HG02678 (cell line): ENCODE results near the gene OVOL2.

Experiments used
- ATAC-seq: cut with Tn5 transposase; IDR thresholded peaks from one replicate; pipeline ENCODE4 v1.9.1; 2021; ENCODE audit warnings: mild to moderate bottlenecking, moderate library complexity; ENCODE audit not compliant: unreplicated experiment

Gene OVOL2

DNA sequence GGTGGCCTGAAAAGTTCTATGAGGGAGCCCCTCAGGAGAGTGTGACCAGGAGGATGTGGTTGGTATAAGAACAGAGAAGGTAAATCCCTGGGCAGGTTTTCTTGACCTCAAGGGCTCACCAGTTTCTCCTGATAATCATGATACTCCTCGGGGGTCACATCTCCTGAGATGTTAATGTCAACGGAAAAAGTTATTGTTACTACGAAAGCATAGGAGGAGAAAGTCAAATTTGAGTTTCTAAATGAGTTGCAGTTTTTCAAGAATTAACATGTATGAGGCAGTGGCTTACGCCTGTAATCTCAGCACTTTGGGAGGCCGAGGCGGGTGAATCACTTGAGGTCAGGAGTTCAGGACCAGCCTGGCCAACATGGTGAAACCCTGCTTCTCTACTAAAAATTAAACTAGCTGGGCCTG is 65.5 kb downstream of the OVOL2 start:
- peak; percentile 62 for ATAC-seq

DNA sequence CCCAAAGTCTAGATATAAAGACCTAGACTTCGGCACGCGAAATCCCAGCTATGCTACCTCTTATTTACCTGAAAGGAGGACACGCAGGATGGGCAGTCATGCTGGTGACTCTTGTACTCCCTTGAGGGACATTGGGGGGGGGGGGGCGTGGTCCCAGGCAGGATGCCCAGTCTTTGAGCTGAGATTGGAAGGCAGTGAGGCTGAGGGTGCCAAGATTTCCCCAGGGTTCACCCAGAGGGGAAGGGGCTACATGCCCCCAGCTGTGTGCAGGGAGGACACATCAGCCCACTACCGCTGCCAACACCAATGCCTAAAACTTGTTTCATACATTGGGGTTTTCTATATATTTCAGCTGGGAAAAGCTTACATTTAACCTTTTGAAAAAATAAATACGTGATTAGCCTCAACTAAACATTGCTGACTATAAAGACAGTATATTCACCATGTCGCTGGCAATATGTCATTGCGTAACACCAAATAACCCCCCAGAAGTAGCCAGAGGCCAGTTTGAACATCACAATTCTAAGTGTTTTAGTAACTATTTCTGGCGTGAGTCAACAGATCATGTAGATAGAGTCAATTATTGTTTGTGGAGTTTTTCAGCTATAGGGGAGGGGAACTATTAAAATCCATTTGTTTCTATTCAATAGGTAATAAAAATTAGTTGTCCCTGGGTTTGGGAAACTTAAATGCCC is 67.3 kb downstream of the OVOL2 start:
- no peak for ATAC-seq

DNA sequence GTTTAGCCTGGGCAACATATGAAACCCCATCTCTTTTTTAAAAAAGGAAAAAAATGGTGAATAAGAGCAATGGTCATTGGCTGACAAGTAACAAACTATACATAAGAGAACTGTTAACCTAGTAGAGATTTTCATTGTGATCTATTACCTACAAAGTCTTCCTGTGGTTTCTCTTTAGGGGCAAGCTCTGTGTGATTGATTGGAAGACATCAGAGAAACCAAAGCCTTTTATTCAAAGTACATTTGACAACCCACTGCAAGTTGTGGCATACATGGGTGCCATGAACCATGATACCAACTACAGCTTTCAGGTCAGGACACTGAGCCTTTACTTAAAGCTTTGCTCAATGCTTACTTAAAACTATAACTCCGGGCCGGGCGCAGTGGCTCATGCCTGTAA is 69.7 kb downstream of the OVOL2 start:
- no peak for ATAC-seq

DNA sequence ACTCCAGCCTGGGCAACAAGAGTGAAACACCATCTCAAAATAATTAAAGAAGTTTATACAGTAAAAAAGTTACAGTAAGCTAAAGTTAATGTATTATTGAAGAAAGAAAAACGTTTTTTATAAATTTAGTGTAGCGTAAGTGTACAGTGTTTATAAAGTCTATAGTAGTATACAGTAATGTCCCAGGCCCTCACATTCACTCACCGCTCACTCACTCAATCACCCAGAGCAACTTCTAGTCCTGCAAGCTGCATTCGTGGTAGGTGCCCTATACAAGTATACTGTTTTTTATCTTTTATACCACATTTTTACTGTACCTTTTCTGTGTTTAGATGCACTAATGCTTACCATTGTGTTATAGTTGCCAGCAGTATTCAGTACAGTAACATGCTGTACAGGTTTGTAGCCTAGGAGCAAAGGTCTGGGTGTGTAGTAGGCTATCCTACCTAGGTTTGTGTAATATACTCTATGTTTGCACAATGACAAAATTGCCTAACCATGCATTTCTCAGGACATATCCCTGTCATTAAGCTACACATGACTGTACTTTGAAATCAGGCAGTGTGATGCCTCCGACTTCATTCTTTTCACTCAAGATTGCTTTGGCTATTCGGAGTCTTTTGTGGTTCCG is 72.2 kb downstream of the OVOL2 start:
- ATAC-seq: no peak

DNA sequence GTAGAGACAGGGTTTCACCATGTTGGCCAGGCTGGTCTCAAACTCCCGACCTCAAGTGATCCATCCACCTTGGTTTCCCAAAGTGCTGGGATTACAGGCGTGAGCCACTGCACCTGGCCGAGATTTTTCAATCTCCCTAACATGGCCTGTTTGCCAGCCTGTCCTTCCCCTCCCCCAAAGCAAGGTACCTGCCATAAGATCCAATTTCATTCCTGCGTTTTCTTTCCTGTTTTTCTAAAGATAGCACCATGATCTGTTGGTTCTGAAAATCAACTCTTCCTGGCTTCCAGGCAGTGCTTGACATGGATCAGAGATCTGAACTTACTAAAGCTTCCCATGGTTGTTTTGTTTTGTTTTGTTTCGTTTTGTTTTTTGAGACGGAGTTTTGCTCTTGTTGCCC is 81.4 kb downstream of the OVOL2 start:
- no peak for ATAC-seq
